Measurements from ENCODE around the gene TEX13C.
"Not testable (repeated sequence)": the region's sequence is repeated elsewhere in the genome, so short reads cannot be mapped to it uniquely, and the experiment has no call there.

TEX13C gene

GRCh38 chrX:125319646-125320521, at the start of gene TEX13C:
Gene TEX13C, plus strand, starts transcription at chrX:125319871. Its CDS starts 249 bp downstream, at chrX:125320120.
- no peak for DNase-seq (ENCODE audit: low read depth)

GRCh38 chrX:125287282-125287681, 32.4 kb upstream of the TEX13C start:
- no peak for DNase-seq (ENCODE audit: low read depth)

GRCh38 chrX:125288343-125288742, 31.3 kb upstream of the TEX13C start:
- DNase-seq (ENCODE audit: low read depth) = no peak

- DNase-seq (ENCODE audit: low read depth) = no peak
Measured at GRCh38 chrX:125289209-125289608, 30.5 kb upstream of the TEX13C start.

- DNase-seq (ENCODE audit: low read depth) = no peak
Measured at GRCh38 chrX:125289920-125290319, 29.8 kb upstream of the TEX13C start.

- DNase-seq (ENCODE audit: low read depth) = no peak
Measured at GRCh38 chrX:125291124-125291523, 28.5 kb upstream of the TEX13C start.

GRCh38 chrX:125293850-125294780, 25.6 kb upstream of the TEX13C start:
- DNase-seq (ENCODE audit: low read depth) = no peak

GRCh38 chrX:125295337-125295736, 24.3 kb upstream of the TEX13C start:
- DNase-seq (ENCODE audit: low read depth) = no peak

GRCh38 chrX:125298871-125299270, 20.8 kb upstream of the TEX13C start:
- no peak for DNase-seq (ENCODE audit: low read depth)

GRCh38 chrX:125306335-125306866, 13.3 kb upstream of the TEX13C start:
- DNase-seq (ENCODE audit: low read depth) = no peak

GRCh38 chrX:125308653-125309052, 11.0 kb upstream of the TEX13C start:
- no peak for DNase-seq (ENCODE audit: low read depth)

GRCh38 chrX:125319166-125319565, 505 bp upstream of the TEX13C start:
- not testable (repeated sequence) for DNase-seq (ENCODE audit: low read depth)

- no peak for DNase-seq (ENCODE audit: low read depth)
Measured at GRCh38 chrX:125322431-125322830, 2.8 kb downstream of the TEX13C start.

GRCh38 chrX:125326599-125326998, 6.9 kb downstream of the TEX13C start:
- DNase-seq (ENCODE audit: low read depth) = no peak

- no peak for DNase-seq (ENCODE audit: low read depth)
Measured at GRCh38 chrX:125327891-125328290, 8.2 kb downstream of the TEX13C start.

GRCh38 chrX:125333583-125333982, 13.9 kb downstream of the TEX13C start:
- DNase-seq (ENCODE audit: low read depth) = no peak

- DNase-seq (ENCODE audit: low read depth) = no peak
Measured at GRCh38 chrX:125340490-125340889, 20.8 kb downstream of the TEX13C start.

- DNase-seq (ENCODE audit: low read depth) = no peak
Measured at GRCh38 chrX:125374169-125374568, 54.5 kb downstream of the TEX13C start.
